ENCODE data around the gene SDHA.

- no peak for TF ChIP-seq CTCF (IDR thresholded peaks at IDR 0.05; ENCODE audit: low read depth, low read length)
- TF ChIP-seq EZH2phosphoT487 (IDR thresholded peaks at IDR 0.05; ENCODE audit: low read depth): no peak
These were observed 14.7 kb upstream of the SDHA start for GRCh38 chr5:203246-203930.

All from OCI-LY3 (cell line).